Activated CD4-positive, alpha-beta T cell treated with anti-CD3 and anti-CD28 coated beads for 4 hours (primary cell): ENCODE measurements around the gene UBAP1.
"Not testable (repeated sequence)": the region's sequence is repeated elsewhere in the genome, so short reads cannot be mapped to it uniquely, and the experiment has no call there.

Experiments used
- DNase-seq, 2 donors: peaks; one replicate each; pipeline ENCODE4 v3.0.0-alpha.2; 2020

UBAP1 gene

GRCh38 chr9:34272101-34272541, 93.3 kb downstream of the UBAP1 start:
- DNase-seq = no peak

DNA sequence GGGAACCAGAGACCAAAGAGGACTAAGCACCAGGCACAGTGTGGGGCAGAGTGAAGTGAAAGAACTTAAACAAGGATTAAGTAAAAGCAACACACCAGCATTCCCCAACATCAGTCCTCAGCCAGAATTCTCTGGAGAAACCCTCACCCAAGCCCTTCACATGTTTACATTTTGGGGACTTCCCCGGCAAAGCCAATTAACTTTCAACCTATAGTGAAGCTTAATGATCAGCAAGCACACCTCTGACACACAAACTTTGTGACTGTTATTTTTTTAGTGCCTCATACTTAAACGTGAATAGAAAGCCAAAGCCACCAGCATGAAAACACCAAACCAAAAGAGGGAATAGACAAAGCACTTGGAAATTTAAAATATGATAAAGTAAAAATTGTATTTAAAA, 94.7 kb downstream of the UBAP1 start:
- DNase-seq = not testable (repeated sequence)

- no peak for DNase-seq
Observed at GRCh38 chr9:34275811-34276210, 97.0 kb downstream of the UBAP1 start.

DNA sequence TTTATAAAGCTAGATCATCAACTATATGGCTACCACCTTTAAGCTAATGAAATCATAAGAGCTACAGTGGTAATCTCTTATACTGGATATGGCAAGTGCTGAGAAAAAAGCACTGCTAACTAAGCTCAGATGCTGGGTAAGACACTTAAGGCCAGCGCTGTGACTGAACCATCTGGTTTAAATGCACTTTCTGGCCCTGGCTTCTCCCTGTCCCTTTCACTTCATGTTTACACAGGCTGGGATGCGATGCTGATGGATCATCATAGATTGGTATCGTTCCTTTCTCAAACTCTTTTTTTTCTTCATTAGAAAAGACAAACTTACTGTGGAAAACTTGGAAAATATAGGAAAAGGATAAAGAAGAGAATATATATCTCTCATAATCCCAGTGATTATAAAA, 97.9 kb downstream of the UBAP1 start:
- DNase-seq = no peak

DNA sequence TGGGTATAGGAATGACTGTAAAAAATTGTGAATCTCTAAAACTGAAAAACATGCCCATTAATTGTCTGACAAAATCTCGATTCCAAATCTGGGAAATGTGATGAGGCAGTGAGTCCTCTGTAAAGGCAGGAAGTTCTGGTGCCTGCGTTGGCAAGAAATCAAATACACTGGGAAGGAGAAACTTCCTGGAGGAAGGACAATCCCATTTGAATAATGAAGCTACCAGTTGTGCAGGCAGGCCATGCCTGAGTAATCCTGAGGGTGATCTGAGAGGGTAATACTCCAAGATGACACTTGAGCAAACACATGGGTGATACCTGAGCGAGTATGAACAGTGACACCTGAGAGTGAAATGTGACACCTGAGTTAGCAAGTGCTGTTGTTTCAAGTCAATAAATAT, 100.6 kb downstream of the UBAP1 start:
- no peak for DNase-seq

DNA sequence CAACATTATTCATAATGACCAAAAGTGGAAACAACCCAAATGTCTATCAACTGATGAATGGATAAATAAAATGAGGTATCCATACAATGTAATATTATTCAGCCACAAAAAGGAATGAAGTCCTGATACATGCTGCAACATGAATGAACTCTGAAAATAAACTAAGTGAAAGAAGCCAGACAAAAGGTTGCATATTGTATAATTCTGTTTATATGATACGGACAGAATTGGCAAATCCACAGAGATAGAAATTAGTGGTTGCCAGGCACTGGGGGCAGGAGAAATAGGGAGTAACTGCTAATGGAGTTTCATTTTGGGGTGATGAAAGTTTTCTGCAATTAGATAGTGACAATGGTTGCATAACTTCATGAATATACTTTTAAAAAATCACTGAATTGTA, 103.3 kb downstream of the UBAP1 start:
- DNase-seq = no peak

DNA sequence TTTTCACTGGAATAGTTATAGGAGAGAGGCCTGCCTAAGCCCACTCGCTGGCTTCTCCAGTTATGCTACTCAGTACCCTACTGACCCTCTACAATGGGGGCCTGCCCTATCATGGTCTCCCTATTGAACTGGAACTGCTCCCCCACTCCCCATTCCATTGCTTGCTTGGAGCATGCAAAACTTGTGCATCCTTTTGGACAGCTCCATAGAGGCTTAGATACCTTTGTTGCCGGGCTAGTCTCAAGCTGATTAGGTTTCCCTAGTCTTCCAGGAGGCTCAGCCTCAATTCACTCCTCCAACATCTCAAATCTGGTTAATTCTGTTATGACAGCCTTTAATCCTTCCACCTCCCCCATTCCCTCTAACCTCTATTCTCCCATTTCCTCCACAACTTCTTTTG, 110.3 kb downstream of the UBAP1 start:
- DNase-seq = no peak

DNA sequence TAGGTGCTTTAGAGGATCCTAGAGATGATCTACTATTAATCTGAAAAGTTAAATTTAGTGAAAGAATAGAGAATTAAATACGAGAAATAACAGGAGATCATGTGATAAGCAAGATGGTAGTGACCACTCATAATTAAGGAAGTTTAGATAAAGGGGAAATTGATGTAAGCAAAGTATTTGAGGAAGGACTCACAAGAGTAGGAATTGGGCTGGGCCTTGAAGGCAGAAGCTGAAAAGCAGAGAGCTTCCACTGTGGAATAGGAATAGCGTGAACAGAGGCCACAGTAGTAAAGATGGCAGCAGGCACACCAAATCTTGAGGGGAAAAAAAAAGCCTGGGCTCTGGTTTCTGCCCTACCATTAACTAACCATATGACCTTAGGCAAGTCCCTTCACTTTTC, 112.2 kb downstream of the UBAP1 start:
- no peak for DNase-seq

DNA sequence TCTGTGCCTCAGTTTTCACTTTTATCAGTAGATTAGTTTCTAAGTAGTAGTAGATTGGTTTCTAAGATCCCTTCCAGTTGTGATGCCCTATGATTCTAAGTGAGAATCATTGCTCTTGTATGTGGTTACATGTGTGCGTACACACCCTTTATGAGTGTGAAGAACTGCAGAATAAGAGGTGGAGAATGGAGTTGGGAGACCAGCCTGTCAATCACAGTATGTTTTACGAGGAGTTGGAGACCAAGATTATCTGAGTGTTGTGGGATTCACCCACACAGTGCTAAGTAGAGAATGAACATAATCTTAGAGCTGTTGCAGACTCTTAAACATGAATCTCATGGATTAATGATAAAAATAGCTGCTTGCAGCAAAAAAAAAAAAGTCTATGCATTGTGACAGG, 112.6 kb downstream of the UBAP1 start:
- DNase-seq = no peak

- DNase-seq = no peak
Observed at GRCh38 chr9:34292552-34292951, 113.7 kb downstream of the UBAP1 start.

DNA sequence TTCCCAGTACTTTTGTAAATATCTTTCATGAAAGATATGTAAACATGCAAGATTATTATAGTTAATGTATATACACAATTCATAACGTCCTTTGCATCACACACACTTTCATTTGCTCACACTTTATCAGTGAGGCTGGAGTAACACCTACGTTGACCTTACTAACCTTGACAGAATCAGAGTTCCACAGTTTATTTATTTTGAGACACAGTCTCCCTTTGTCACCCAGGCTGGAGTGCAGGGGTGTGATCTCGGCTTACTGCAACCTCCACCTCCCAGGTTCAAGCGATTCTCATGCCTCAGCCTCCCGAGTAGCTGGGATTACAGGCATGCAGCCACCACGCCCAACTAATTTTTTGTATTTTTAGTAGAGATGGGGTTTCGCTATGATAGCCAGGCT, 122.2 kb downstream of the UBAP1 start:
- DNase-seq = not testable (repeated sequence)
